22Rv1 (cell line): ENCODE data around the gene HIVEP2.

Experiments used
- H3K27ac ChIP-seq: fragments of 450-650 bp; 2 replicates; pipeline ENCODE4 v1.5.1; 2017
- ZFX ChIP-seq: fragments of 450-650 bp; IDR thresholded peaks from 2 replicates; pipeline ENCODE4 v1.6.1; 2017; ENCODE audit warnings: antibody characterized with exemption, borderline replicate concordance
- TF ChIP-seq, protein P1 (sequence below): fragments of 450-650 bp; IDR thresholded peaks from 2 replicates; pipeline ENCODE4 v1.5.1; 2017; ENCODE audit warnings: mild to moderate bottlenecking

HIVEP2 gene

DNA sequence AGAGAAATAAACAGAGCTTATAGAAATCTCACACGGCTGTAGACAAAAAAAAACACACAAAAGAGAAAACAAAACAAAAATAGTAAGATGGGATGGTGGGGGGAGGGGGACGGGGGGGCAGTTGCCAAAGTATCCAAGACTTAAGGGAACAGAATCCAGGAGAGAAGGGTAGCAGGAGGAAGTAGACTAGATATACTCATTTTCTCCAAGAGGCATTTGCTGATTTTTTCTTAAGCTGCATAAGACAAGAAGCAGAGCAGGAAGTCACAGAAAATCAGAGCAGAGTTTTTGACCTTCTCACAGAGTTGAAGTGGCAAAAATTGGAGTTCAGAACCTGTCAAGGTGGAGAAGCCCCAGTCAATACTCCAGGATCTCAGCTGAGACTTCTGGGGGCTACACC, 237.7 kb downstream of the HIVEP2 start:
- TF ChIP-seq, protein P1, sequence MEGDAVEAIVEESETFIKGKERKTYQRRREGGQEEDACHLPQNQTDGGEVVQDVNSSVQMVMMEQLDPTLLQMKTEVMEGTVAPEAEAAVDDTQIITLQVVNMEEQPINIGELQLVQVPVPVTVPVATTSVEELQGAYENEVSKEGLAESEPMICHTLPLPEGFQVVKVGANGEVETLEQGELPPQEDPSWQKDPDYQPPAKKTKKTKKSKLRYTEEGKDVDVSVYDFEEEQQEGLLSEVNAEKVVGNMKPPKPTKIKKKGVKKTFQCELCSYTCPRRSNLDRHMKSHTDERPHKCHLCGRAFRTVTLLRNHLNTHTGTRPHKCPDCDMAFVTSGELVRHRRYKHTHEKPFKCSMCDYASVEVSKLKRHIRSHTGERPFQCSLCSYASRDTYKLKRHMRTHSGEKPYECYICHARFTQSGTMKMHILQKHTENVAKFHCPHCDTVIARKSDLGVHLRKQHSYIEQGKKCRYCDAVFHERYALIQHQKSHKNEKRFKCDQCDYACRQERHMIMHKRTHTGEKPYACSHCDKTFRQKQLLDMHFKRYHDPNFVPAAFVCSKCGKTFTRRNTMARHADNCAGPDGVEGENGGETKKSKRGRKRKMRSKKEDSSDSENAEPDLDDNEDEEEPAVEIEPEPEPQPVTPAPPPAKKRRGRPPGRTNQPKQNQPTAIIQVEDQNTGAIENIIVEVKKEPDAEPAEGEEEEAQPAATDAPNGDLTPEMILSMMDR: no peak
- no peak for TF ChIP-seq ZFX
- H3K27ac ChIP-seq: no peak overlapping the region

- no peak for TF ChIP-seq ZFX
- TF ChIP-seq, protein P1: no peak
- H3K27ac ChIP-seq: no peak overlapping the region
These were observed 238.8 kb downstream of the HIVEP2 start for GRCh38 chr6:142706210-142706609.

DNA sequence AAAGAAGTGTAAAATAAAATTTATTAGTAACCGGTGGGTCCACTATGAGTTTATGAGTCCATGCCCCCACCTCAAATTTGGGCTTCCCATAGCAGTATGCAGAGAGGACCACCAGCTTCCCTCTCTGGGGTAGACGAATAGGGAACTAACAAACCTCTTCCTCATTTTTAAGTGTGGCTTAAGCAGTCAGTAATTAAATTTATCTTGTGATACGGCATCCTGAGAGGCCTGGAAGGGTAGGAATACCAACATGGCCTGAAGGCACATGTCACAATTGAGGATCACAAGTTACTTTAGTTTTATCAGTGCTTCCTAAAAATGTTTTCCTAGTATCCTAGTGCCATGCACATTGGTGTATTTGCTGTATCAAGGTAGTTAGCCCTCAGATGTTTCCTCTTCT, 239.9 kb downstream of the HIVEP2 start:
- no peak overlapping the region for H3K27ac ChIP-seq
- TF ChIP-seq, protein P1: no peak
- no peak for TF ChIP-seq ZFX

DNA sequence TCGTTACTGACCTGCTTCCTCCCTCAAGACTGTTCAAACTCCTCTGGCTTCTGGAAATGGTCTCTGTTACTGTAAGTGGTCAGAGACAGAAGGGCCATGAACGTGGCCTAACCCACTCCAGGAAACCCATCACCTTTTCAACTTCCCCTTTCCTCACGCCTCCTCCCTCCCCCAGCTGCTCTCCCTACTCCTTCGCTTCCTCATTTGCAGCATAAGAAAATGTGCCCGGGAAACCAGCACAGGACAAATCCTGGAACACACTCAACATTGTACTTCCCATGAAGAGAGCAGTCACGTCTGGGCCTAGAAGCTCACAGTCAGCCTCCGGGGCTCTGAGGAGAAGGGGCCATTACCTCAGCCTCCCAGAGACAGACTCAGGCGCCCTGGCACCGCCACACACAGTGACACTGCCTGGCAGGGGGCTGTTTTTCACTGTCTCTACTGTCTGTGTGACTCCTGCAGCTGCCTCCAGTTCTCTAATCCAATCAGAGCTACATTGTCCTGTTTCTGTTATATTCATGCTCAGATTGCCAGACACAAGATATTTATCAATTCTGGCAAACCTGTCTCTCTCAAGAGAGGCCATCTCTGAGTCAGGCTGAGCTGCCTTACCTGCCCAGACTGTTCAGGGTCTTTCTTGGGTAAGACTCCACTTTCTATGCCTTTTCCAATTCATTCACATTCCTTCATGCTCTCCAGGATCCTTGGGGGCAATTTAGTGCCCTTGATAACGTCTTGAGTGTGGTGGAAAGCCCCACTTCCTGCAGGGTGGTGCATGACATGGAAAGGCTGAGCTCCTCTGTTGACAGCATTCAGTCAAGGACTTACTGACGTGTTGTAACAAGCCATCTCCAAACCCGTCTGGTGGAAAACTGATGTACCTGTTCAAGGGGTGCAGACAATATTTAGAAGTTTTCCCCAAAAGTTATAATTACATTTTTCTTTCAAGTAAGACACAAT, 242.2 kb downstream of the HIVEP2 start:
- no peak overlapping the region for H3K27ac ChIP-seq
- TF ChIP-seq ZFX: no peak
- TF ChIP-seq, protein P1: no peak
